Measurements from ENCODE around the gene INSRR. TPM values are rescaled to one million over a fixed set of nuclear protein-coding genes. Genes with fewer than 3 reads are reported as not detected.

INSRR gene
- under 1 TPM; 0.12 to 0.20 TPM for total RNA-seq

- peak within 1 kb of the TSS; percentile 19 for H3K4me3 Mint-ChIP-seq
- no peaks in the 10 kb centered on the region for H3K36me3 Mint-ChIP-seq
- H3K27me3 Mint-ChIP-seq, result peaks cover 59% of the 10 kb centered on the region
- H3K9me3 Mint-ChIP-seq, result no peaks in the 10 kb centered on the region
- no peak within 1 kb of the TSS for H3K27ac Mint-ChIP-seq
- peaks cover 25% of the 10 kb centered on the region for H3K4me1 Mint-ChIP-seq
- DNase-seq, result no peak
These were observed at the start of gene INSRR for GRCh38 chr1:156858959-156859522. Gene INSRR, minus strand, starts transcription at chr1:156859117. Its CDS starts 496 bp downstream, at chr1:156858621.

GRCh38 chr1:156908541-156908940 is 49.6 kb upstream of the INSRR start:
- no peaks in the 10 kb centered on the region for H3K4me1 Mint-ChIP-seq
- peaks cover 10% of the 10 kb centered on the region for H3K27me3 Mint-ChIP-seq
- no peak overlapping the region for H3K27ac Mint-ChIP-seq
- no peak overlapping the region for H3K4me3 Mint-ChIP-seq
- DNase-seq, result no peak
- no peaks in the 10 kb centered on the region for H3K36me3 Mint-ChIP-seq
- H3K9me3 Mint-ChIP-seq, result no peaks in the 10 kb centered on the region

- no peak overlapping the region for H3K4me3 Mint-ChIP-seq
- H3K27me3 Mint-ChIP-seq, result peaks cover 10% of the 10 kb centered on the region
- H3K36me3 Mint-ChIP-seq, result no peaks in the 10 kb centered on the region
- no peaks in the 10 kb centered on the region for H3K4me1 Mint-ChIP-seq
- no peak overlapping the region for H3K27ac Mint-ChIP-seq
- H3K9me3 Mint-ChIP-seq, result no peaks in the 10 kb centered on the region
- DNase-seq, result no peak
These were observed 47.4 kb upstream of the INSRR start for GRCh38 chr1:156906206-156906906.

GRCh38 chr1:156905651-156906050 is 46.7 kb upstream of the INSRR start:
- Mint-ChIP-seq H3K9me3 (no peaks in the 10 kb centered on the region), H3K27me3 (peaks cover 5% of the 10 kb centered on the region), H3K36me3 (no peaks in the 10 kb centered on the region), H3K4me3 (no peak overlapping the region), H3K27ac (no peak overlapping the region), H3K4me1 (no peaks in the 10 kb centered on the region)
- DNase-seq, result no peak

- no peak for DNase-seq
- Mint-ChIP-seq H3K27me3 (no peaks in the 10 kb centered on the region), H3K27ac (no peak overlapping the region), H3K9me3 (no peaks in the 10 kb centered on the region), H3K4me1 (no peaks in the 10 kb centered on the region), H3K36me3 (no peaks in the 10 kb centered on the region), H3K4me3 (no peak overlapping the region)
These were observed 46.3 kb upstream of the INSRR start for GRCh38 chr1:156905176-156905575.

GRCh38 chr1:156904187-156904959 is 45.5 kb upstream of the INSRR start:
- H3K4me1 Mint-ChIP-seq, result no peaks in the 10 kb centered on the region
- H3K27ac Mint-ChIP-seq, result no peak overlapping the region

GRCh38 chr1:156903328-156904091 is 44.6 kb upstream of the INSRR start:
- H3K9me3 Mint-ChIP-seq, result no peaks in the 10 kb centered on the region
- H3K4me3 Mint-ChIP-seq, result no peak overlapping the region
- no peak overlapping the region for H3K27ac Mint-ChIP-seq
- peaks cover 7% of the 10 kb centered on the region for H3K27me3 Mint-ChIP-seq
- no peak for DNase-seq
- peaks cover 2% of the 10 kb centered on the region for H3K4me1 Mint-ChIP-seq
- no peaks in the 10 kb centered on the region for H3K36me3 Mint-ChIP-seq

More at GRCh38 chr1:156904187-156904959, 45.5 kb upstream of the INSRR start:
- DNase-seq, result no peak
- Mint-ChIP-seq H3K9me3 (no peaks in the 10 kb centered on the region), H3K36me3 (no peaks in the 10 kb centered on the region), H3K4me3 (no peak overlapping the region), H3K27me3 (no peaks in the 10 kb centered on the region)

GRCh38 chr1:156901966-156902915 is 43.3 kb upstream of the INSRR start:
- Mint-ChIP-seq H3K4me1 (peaks cover 10% of the 10 kb centered on the region), H3K9me3 (no peaks in the 10 kb centered on the region), H3K27me3 (peaks cover 16% of the 10 kb centered on the region), H3K27ac (no peak overlapping the region), H3K4me3 (no peak overlapping the region), H3K36me3 (no peaks in the 10 kb centered on the region)
- DNase-seq, result no peak

- Mint-ChIP-seq H3K27me3 (peaks cover 22% of the 10 kb centered on the region), H3K4me3 (no peak overlapping the region), H3K4me1 (peaks cover 10% of the 10 kb centered on the region), H3K36me3 (no peaks in the 10 kb centered on the region), H3K9me3 (no peaks in the 10 kb centered on the region), H3K27ac (no peak overlapping the region)
- no peak for DNase-seq
These were observed 42.6 kb upstream of the INSRR start for GRCh38 chr1:156901590-156901900.

- DNase-seq, result no peak
- H3K4me1 Mint-ChIP-seq, result peaks cover 10% of the 10 kb centered on the region
- no peak overlapping the region for H3K4me3 Mint-ChIP-seq
- no peaks in the 10 kb centered on the region for H3K9me3 Mint-ChIP-seq
- H3K27ac Mint-ChIP-seq, result no peak overlapping the region
- no peaks in the 10 kb centered on the region for H3K36me3 Mint-ChIP-seq
- H3K27me3 Mint-ChIP-seq, result peaks cover 27% of the 10 kb centered on the region
These were observed 42.1 kb upstream of the INSRR start for GRCh38 chr1:156900896-156901589.

- Mint-ChIP-seq H3K4me3 (no peak overlapping the region), H3K27me3 (peaks cover 35% of the 10 kb centered on the region)
- no peak for DNase-seq
These were observed 41.2 kb upstream of the INSRR start for GRCh38 chr1:156899956-156900718.

GRCh38 chr1:156898971-156899664 is 40.2 kb upstream of the INSRR start:
- Mint-ChIP-seq H3K9me3 (no peaks in the 10 kb centered on the region), H3K27me3 (peaks cover 45% of the 10 kb centered on the region), H3K4me1 (peaks cover 10% of the 10 kb centered on the region), H3K36me3 (no peaks in the 10 kb centered on the region), H3K4me3 (no peak overlapping the region), H3K27ac (no peak overlapping the region)
- no peak for DNase-seq

More at GRCh38 chr1:156899956-156900718, 41.2 kb upstream of the INSRR start:
- no peak overlapping the region for H3K27ac Mint-ChIP-seq
- no peaks in the 10 kb centered on the region for H3K9me3 Mint-ChIP-seq
- no peaks in the 10 kb centered on the region for H3K36me3 Mint-ChIP-seq
- peaks cover 10% of the 10 kb centered on the region for H3K4me1 Mint-ChIP-seq

GRCh38 chr1:156898161-156898566 is 39.2 kb upstream of the INSRR start:
- Mint-ChIP-seq H3K27ac (no peak overlapping the region), H3K9me3 (no peaks in the 10 kb centered on the region), H3K4me1 (peaks cover 11% of the 10 kb centered on the region), H3K4me3 (no peak overlapping the region), H3K27me3 (peaks cover 51% of the 10 kb centered on the region), H3K36me3 (no peaks in the 10 kb centered on the region)
- peak; percentile 20 for DNase-seq

All from activated naive CD8-positive, alpha-beta T cell treated with anti-CD3 and anti-CD28 coated beads for 36 hours (primary cell).